IMR-90 (cell line): Measurements from ENCODE around the gene PAM. TPM values are rescaled to one million over a fixed set of nuclear protein-coding genes. Genes with fewer than 3 reads are reported as not detected.

Experiments used
- ATAC-seq: fragments of 200-7000 bp; cut with Tn5 transposase; 2 replicates; pipeline ENCODE4 v1.9.1; 2020; ENCODE audit warnings: low read depth, mild to moderate bottlenecking, moderate library complexity
- BruUV-seq: library from RNA; stranded (reverse); fragments of 400-500 nt; replicated peaks from 2 replicates; lab custom pipeline; 2021; lab: Mats Ljungman, UMichigan
- CTCF ChIA-PET: fragments of 300-600 bp; formaldehyde crosslinking; extraction: SDS; loops from one replicate; lab custom pipeline; 2021; ENCODE audit warnings: antibody characterized with exemption; lab: Yijun Ruan, JAX
- POLR2A ChIA-PET: fragments of 300-600 bp; sonication (Branson Sonifier 250); formaldehyde crosslinking; loops from one replicate; lab custom pipeline; 2022; ENCODE audit warnings: antibody characterized with exemption; ENCODE audit not compliant: unreplicated experiment; lab: Charles Lee
- DNase-seq: peaks from one replicate; pipeline ENCODE4 v3.0.0; 2013
- H2AFZ ChIP-seq: replicated peaks from 2 replicates; pipeline ENCODE3; 2013; ENCODE audit warnings: low read length, mild to moderate bottlenecking; ENCODE audit not compliant: poor library complexity
- H2AK5ac ChIP-seq: 2 replicates; pipeline ENCODE4 v1.6.1; 2013; ENCODE audit warnings: low read depth, low read length, inconsistent platforms
- H2AK9ac ChIP-seq: replicated peaks from 2 replicates; pipeline ENCODE3; 2013; ENCODE audit warnings: mild to moderate bottlenecking, low read depth, low read length, moderate library complexity; ENCODE audit not compliant: poor library complexity
- H2BK120ac ChIP-seq: 2 replicates; pipeline ENCODE4 v1.6.1; 2013; ENCODE audit warnings: low read depth, low read length, inconsistent platforms
- H2BK15ac ChIP-seq: 3 replicates; pipeline ENCODE4 v1.6.1; 2013; ENCODE audit warnings: low read depth, low read length, inconsistent platforms
- H2BK20ac ChIP-seq: 2 replicates; pipeline ENCODE4 v1.6.1; 2013; ENCODE audit warnings: low read depth, mild to moderate bottlenecking, inconsistent platforms, low read length, moderate library complexity
- H2BK5ac ChIP-seq: 2 replicates; pipeline ENCODE4 v1.6.1; 2013; ENCODE audit warnings: mild to moderate bottlenecking, low read depth, low read length, inconsistent platforms; ENCODE audit not compliant: poor library complexity, severe bottlenecking
- H3K14ac ChIP-seq: replicated peaks from 2 replicates; pipeline ENCODE4 v1.6.1; 2013; ENCODE audit warnings: low read depth, low read length, inconsistent platforms
- H3K18ac ChIP-seq: 2 replicates; pipeline ENCODE4 v1.6.1; 2013; ENCODE audit warnings: low read depth, low read length, control low read depth
- H3K23ac ChIP-seq: 2 replicates; pipeline ENCODE4 v1.6.1; 2013; ENCODE audit warnings: low read depth, low read length, inconsistent platforms
- H3K27ac ChIP-seq: 2 replicates; pipeline ENCODE4 v1.5.1; 2013; ENCODE audit warnings: mild to moderate bottlenecking, control low read depth, low read length; ENCODE audit not compliant: insufficient read depth
- H3K27me3 ChIP-seq: 2 replicates; pipeline ENCODE4 v1.6.1; 2013; ENCODE audit warnings: low read length; ENCODE audit not compliant: control insufficient read depth, insufficient read depth
- H3K36me3 ChIP-seq: 2 replicates; pipeline ENCODE4 v1.6.1; 2013; ENCODE audit warnings: low read length, mixed read lengths; ENCODE audit not compliant: control insufficient read depth, insufficient read depth
- H3K4ac ChIP-seq: 2 replicates; pipeline ENCODE4 v1.6.1; 2013; ENCODE audit warnings: low read depth, low read length, inconsistent platforms
- H3K4me1 ChIP-seq: 2 replicates; pipeline ENCODE4 v1.6.1; 2013; ENCODE audit warnings: low read length, mixed read lengths; ENCODE audit not compliant: control insufficient read depth, insufficient read depth
- H3K4me2 ChIP-seq: 2 replicates; pipeline ENCODE4 v1.6.1; 2013; ENCODE audit warnings: low read depth, mild to moderate bottlenecking, control low read depth, low read length, moderate library complexity
- H3K4me3 ChIP-seq: 2 replicates; pipeline ENCODE4 v1.5.1; 2013; ENCODE audit warnings: low read depth, mild to moderate bottlenecking, control low read depth, low read length, moderate library complexity; ENCODE audit not compliant: insufficient read depth
- H3K56ac ChIP-seq: 2 replicates; pipeline ENCODE4 v1.6.1; 2013; ENCODE audit warnings: low read length, inconsistent platforms; ENCODE audit not compliant: insufficient read depth; ENCODE audit errors: extremely low read depth
- H3K79me1 ChIP-seq, 2 experiments: 2 replicates each; pipeline ENCODE4 v1.6.1; 2013; ENCODE audit warnings: low read length in 2 of 2, inconsistent platforms in 1 of 2, low read depth in 1 of 2
- H3K9ac ChIP-seq: 2 replicates; pipeline ENCODE4 v1.6.1; 2013; ENCODE audit warnings: low read depth, low read length, control low read depth
- H3K9me1 ChIP-seq: 2 replicates; pipeline ENCODE4 v1.6.1; 2013; ENCODE audit warnings: low read length, inconsistent platforms; ENCODE audit not compliant: insufficient read depth
- H3K9me3 ChIP-seq: 2 replicates; pipeline ENCODE4 v1.6.1; 2013; ENCODE audit warnings: low read length; ENCODE audit not compliant: control insufficient read depth, insufficient read depth
- H4K20me1 ChIP-seq: 2 replicates; pipeline ENCODE4 v1.6.1; 2013; ENCODE audit warnings: low read length, inconsistent platforms; ENCODE audit not compliant: insufficient read depth
- H4K5ac ChIP-seq: 2 replicates; pipeline ENCODE4 v1.6.1; 2013; ENCODE audit warnings: mild to moderate bottlenecking, low read depth, low read length, control low read depth
- H4K8ac ChIP-seq, 2 experiments: 2 replicates each; pipeline ENCODE4 v1.6.1; 2013; ENCODE audit warnings: low read depth in 2 of 2, low read length in 2 of 2, control low read depth in 1 of 2, inconsistent platforms in 1 of 2
- H4K91ac ChIP-seq: 2 replicates; pipeline ENCODE4 v1.6.1; 2013; ENCODE audit warnings: low read depth, low read length, inconsistent platforms; ENCODE audit not compliant: insufficient read depth
- BHLHE40 ChIP-seq: fragments of 150-350 bp; IDR thresholded peaks from 2 replicates; pipeline ENCODE4 v1.6.1; 2016; ENCODE audit warnings: mild to moderate bottlenecking, low read depth, low read length
- CEBPB ChIP-seq: IDR thresholded peaks from 2 replicates; pipeline ENCODE4 v1.6.1; 2012; ENCODE audit warnings: low read depth, low read length, improper control_type of control experiment
- CHD1 ChIP-seq: IDR thresholded peaks from 2 replicates; pipeline ENCODE4 v1.6.1; 2012; ENCODE audit warnings: low read depth, low read length, improper control_type of control experiment
- CTCF ChIP-seq: conservative IDR thresholded peaks from 2 replicates; pipeline ENCODE4 v1.5.1; 2012; ENCODE audit warnings: mild to moderate bottlenecking, low read depth, low read length, improper control_type of control experiment
- ELK1 ChIP-seq: fragments of 150-350 bp; IDR thresholded peaks from 2 replicates; pipeline ENCODE4 v1.6.1; 2016; ENCODE audit warnings: low read depth, mild to moderate bottlenecking, low read length, moderate library complexity, borderline replicate concordance
- MAFK ChIP-seq: IDR thresholded peaks from 2 replicates; pipeline ENCODE4 v1.6.1; 2012; ENCODE audit warnings: low read depth, low read length, improper control_type of control experiment
- MAZ ChIP-seq: IDR thresholded peaks from 2 replicates; pipeline ENCODE4 v1.6.1; 2012; ENCODE audit warnings: low read depth, mild to moderate bottlenecking, low read length, improper control_type of control experiment, moderate library complexity, borderline replicate concordance
- NFE2L2 ChIP-seq: fragments of 150-350 bp; IDR thresholded peaks from 2 replicates; pipeline ENCODE4 v1.6.1; 2016; ENCODE audit warnings: low read depth, mild to moderate bottlenecking, low read length
- POLR2A ChIP-seq: IDR thresholded peaks from 2 replicates; pipeline ENCODE4 v1.6.1; 2012; ENCODE audit warnings: mild to moderate bottlenecking, low read depth, low read length
- RAD21 ChIP-seq: IDR thresholded peaks from 2 replicates; pipeline ENCODE4 v1.6.1; 2012; ENCODE audit warnings: low read length, improper control_type of control experiment
- RCOR1 ChIP-seq: IDR thresholded peaks from 2 replicates; pipeline ENCODE4 v1.6.1; 2012; ENCODE audit warnings: mild to moderate bottlenecking, low read length, improper control_type of control experiment; ENCODE audit not compliant: insufficient replicate concordance
- RFX5 ChIP-seq: IDR thresholded peaks from 2 replicates; pipeline ENCODE4 v1.8.0; 2012; ENCODE audit warnings: low read depth, mild to moderate bottlenecking, low read length, moderate library complexity
- SMC3 ChIP-seq: fragments of 150-350 bp; IDR thresholded peaks from 2 replicates; pipeline ENCODE4 v1.6.1; 2016; ENCODE audit warnings: low read depth, mild to moderate bottlenecking, antibody characterized with exemption, low read length, moderate library complexity
- WGBS, 2 experiments: methylation state at CpG; one replicate each; pipeline versions ENCODE4 v1.1.5 to v1.1.7; 2013; ENCODE audit warnings: missing lambda C conversion rate in 2 of 2; ENCODE audit not compliant: insufficient read length in 1 of 2; ENCODE audit errors: extremely low coverage in 2 of 2; 5-methylcytosine and 5-hydroxymethylcytosine counted together
- dilution Hi-C: fragments of 300-500 bp; cut with HindIII; formaldehyde crosslinking; loops from one replicate; pipeline ENCODE4 v1.14.3; 2018; ENCODE audit warnings: low sequenced_read_pairs; ENCODE audit not compliant: unreplicated experiment
- in situ Hi-C: fragments of 300-500 bp; cut with MboI; formaldehyde crosslinking; loops from 3 replicates; pipeline ENCODE4 v1.14.3; 2019; ENCODE audit warnings: low sequenced_read_pairs, inconsistent platforms, mixed read lengths
- intact Hi-C: fragments of 100-400 bp; cut with micrococcal nuclease; formaldehyde crosslinking; loops from 2 replicates; pipeline ENCODE4 v1.10.0; 2022
- polyA plus RNA-seq, 3 experiments: library from polyadenylated mRNA; depleted of rRNA; stranded (reverse); fragments of >200 nt; gene quantifications; 2 replicates each; pipeline ENCODE4 v1.2.3, GENCODE V29; 2012; ENCODE audit warnings: low replicate concordance in 1 of 3
- total RNA-seq: library from RNA; depleted of rRNA; stranded (reverse); fragments of >200 nt; gene quantifications from 2 replicates; pipeline ENCODE4 v1.2.3, GENCODE V29; 2012
- TF ChIP-seq, protein P1 (sequence below): fragments of 150-350 bp; IDR thresholded peaks from 2 replicates; pipeline ENCODE4 v1.6.1; 2017; ENCODE audit warnings: mild to moderate bottlenecking, antibody characterized with exemption, low read length, low read depth

Gene PAM
- total and polyA plus RNA-seq, 2 of the 4 experiments (the other 2 are of a cell fraction): 115 to 179 TPM

GRCh38 chr5:103059525-103059924 is 304.4 kb downstream of the PAM start:
- intact Hi-C loops: no loop called here
- Histone ChIP-seq H2AFZ (no peak overlapping the region), H3K27ac (no peak overlapping the region), H3K79me1 (no peaks in the 10 kb centered on the region), H4K5ac (no peak overlapping the region), H3K4me3 (no peak overlapping the region), H3K36me3 (no peaks in the 10 kb centered on the region), H2BK5ac (no peak overlapping the region), H3K56ac (no peak overlapping the region), H4K8ac (no peak overlapping the region), H3K23ac (no peak overlapping the region), H4K20me1 (no peaks in the 10 kb centered on the region), H3K18ac (no peak overlapping the region), H2BK20ac (no peak overlapping the region), H2BK15ac (no peak overlapping the region), H3K4ac (no peak overlapping the region), H3K9me1 (no peaks in the 10 kb centered on the region), H3K9me3 (no peaks in the 10 kb centered on the region), H3K14ac (no peak overlapping the region), H3K4me1 (no peaks in the 10 kb centered on the region), H3K9ac (no peak overlapping the region), H2AK9ac (no peak overlapping the region), H3K27me3 (no peaks in the 10 kb centered on the region), H2BK120ac (no peak overlapping the region), H3K4me2 (no peak overlapping the region), H2AK5ac (no peak overlapping the region), H4K91ac (no peak overlapping the region)
- 60% methylated on average over 1 of the region's 3 CpGs; no CpG with 5 or more reads in 1 of the 2 experiments for WGBS, 2 experiments
- POLR2A ChIA-PET: no interaction called here
- DNase-seq (no peak), ATAC-seq (no peak)
- CTCF ChIA-PET: interaction anchor here (0.6 kb wide), 1 partner anchor 167 kb away, joined by 3 read pairs; no protein-coding TSS in a partner anchor
- dilution Hi-C loops: no loop called here
- TF ChIP-seq CTCF (no peak), POLR2A (no peak), NFE2L2 (no peak), BHLHE40 (no peak), MAFK (no peak), RFX5 (no peak), SMC3 (no peak), ELK1 (no peak), CEBPB (no peak), RCOR1 (no peak), CHD1 (no peak), MAZ (no peak), RAD21 (no peak)
- TF ChIP-seq, protein P1, sequence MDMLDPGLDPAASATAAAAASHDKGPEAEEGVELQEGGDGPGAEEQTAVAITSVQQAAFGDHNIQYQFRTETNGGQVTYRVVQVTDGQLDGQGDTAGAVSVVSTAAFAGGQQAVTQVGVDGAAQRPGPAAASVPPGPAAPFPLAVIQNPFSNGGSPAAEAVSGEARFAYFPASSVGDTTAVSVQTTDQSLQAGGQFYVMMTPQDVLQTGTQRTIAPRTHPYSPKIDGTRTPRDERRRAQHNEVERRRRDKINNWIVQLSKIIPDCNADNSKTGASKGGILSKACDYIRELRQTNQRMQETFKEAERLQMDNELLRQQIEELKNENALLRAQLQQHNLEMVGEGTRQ: no peak
- no TSS peak for BruUV-seq
- in situ Hi-C loops: no loop called here
